NCI-H1092 treated with DMSO at 0.1 percent for 48 hours (cell line): ENCODE results near the gene OTULIN.

ENCODE experiments used
- DNase-seq: peaks from one replicate; lab custom pipeline; 2025; lab: John Stamatoyannopoulos, UW

OTULIN gene

DNA sequence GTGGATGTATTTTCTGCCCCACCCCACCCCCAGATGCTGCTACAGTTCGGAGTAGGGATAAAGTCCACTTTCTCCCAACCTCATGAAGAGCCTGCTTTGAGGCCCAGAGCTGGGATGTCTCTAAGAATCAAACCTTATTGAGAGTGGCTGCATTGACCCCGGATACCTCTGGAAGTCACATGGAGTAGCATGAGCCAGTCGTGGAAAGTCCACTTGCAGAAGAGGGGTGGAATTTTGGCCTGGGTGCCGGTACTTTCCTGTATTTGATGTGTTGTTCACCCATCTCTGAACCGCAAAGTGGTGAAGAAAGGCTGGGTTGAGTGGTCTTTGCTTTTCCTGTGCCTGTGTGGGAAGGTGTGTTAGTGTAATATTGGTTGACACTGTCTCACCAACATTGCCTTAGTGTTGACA lies 3.7 kb downstream of the OTULIN start:
- DNase-seq = no peak

DNA sequence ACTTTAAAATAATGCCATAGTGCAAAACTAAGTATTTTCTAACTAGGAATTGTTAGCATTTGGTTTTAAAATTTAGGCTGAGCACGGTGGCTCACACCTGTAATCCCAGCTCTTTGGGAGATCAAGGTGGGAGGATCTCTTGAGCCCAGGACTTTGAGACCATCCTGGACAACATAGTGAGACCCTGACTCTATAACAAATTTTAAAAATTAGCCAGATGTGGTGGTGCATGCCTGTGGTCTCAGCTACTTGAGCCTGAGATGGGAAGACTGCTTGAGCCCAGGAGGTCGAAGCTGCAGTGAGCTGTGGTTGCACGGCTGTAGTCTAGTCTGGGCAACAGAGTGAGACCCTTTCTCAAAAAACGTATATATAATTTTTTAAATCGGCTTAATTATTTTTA lies 4.9 kb downstream of the OTULIN start:
- DNase-seq = no peak

DNA sequence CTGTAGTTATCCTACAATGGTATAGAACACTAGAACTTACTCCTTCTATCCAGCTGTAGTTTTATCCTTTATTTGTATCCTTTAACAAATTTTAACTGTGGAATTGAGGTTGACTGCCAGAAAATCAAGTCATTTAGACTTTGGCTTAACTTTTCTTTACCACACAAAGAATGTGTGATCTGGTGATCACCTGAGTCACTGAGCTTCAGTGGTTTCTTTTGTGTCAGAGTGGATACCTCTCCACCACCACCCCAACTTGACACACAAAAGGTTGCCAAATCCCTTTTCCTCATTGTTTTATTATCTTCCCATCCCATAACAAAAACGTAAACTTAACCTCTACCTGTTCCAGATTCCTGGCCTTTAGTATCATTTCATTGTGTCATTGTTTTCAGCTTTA lies 5.5 kb downstream of the OTULIN start:
- no peak for DNase-seq

DNA sequence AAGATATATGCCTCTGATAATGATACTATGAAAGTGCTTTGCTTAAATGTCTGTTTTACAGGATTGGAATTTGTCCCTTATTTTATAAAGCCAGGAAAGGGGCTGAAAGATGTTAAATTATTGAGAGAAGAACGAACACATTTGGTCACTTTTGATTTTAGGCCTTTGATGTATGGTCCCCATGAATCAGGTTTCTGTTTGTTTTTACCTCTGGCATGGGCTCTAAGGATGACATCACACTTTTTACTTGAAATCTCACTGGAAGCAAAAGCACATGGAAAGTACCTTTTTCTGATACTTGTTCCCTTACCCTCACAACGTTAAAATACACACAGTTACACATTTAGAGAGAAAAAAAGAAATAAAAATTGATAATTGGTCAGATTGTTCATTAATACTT lies 6.9 kb downstream of the OTULIN start:
- DNase-seq = no peak

DNA sequence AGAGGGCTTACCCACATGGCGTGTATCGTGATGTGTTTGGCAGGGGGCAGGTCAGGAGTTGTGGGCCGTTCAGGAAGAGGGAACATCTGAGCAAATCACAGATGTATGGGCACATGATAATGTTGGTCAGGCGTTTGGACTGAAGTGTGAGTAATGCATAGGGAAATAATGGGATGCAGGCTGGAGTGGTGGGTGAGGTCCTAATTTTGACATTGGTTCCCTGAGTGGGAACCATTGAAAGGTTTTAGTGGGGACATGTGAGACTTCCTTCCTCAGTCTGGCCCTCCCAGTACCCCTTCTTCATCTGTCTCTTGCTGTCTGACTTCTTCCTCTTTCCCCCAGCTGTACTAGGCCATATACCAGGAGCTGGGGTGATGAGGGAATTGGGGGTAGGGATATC lies 7.6 kb downstream of the OTULIN start:
- DNase-seq = no peak

DNA sequence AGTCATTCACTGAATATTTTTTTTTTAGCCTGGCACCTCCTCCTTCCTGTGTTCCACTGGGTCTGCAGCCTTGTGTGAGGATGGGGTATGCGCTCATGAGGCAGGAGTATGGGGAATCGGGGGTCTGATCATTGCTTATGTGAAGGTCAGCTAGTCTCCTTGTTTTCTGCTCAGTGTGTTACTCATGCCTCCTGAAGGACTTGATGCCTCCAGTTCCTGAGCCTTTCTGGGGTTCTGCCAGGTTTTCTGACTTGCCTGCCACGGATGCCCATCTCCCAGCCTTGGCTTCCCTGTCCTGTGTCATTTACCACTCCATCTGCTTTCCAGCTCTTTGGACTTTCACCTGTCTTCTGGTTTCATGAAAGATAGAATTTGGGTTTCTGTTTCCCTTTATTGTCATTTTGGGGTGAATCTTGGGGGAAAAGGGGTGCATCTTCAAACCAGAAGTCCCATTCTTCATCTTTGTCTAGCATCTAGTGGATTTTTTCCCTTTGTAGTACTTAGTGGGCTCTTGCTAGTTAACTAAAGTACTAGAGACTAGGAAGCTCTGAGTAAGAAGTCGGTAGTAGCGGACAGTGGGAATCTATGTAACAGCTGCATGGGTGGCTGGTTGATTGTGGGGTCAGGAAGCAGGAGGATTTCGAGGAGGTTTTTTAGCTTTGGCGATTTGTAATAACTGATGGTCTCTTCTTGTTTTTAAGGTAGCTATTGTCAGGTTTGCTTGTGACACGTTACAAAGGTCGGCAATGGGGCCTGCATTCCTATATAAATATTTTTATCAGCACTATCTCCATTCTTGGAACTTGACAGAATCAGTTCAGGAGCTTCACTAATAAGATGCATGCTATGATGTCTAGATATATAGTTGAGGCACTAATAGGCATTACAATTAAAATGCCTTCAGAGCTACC lies 8.2 kb downstream of the OTULIN start:
- no peak for DNase-seq

DNA sequence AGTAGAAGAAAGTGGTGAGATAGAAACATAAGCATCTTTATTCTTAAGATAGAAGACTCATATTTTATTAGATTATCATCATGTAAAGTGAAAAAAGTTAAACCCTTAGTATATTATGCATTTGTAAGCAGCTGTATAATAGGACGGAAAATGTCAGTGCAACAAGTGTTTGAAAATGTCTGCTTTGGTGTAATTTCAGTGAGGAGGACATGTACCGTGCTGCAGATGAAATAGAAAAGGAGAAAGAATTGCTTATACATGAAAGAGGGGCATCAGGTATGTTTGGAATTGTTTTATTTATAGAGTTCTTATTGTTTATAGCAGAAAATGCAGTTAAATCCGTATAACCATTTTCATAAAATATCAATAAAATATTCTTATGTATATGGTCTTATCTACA lies 8.9 kb downstream of the OTULIN start:
- no peak for DNase-seq

DNA sequence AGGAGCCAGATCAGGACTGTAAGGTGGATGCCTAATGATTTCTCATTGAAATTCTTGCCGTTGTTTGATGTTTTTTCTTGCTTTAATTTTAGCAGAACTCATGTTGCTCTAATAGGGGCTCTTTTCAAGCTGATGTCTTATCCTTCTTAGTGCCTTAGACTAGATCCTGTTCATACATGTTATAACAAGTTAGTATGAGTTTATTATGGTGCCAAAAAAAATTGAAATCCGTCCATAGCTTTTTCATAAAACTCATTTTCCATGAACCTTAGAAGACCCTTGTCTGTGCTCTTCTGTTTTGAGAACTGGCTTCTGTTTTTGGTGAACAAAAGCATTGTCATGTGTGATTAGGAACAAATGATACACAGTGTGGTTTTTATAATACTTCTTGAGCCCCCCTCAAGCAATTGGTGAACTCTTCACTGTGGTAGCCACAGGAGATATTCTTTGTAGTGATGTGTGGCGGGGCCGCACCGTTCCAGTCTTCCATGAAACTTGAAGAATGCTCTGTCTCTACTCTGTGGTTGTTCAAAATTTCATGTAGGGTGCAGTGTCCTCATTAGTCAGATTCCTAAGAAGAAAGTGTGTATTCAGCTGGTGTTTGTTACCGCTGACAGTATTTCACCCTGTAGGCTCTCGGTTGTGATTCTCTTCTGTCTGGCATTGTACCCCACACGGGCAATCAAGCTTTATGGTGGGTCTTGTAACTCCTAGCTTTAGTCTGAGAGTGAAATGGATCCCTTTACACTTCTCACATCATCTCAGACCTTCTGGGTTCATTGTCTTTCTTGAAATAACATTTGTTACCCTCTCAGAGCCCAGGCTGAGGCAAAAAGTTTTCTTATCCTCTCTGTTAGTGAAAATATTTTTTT lies 10.7 kb downstream of the OTULIN start:
- DNase-seq = no peak

DNA sequence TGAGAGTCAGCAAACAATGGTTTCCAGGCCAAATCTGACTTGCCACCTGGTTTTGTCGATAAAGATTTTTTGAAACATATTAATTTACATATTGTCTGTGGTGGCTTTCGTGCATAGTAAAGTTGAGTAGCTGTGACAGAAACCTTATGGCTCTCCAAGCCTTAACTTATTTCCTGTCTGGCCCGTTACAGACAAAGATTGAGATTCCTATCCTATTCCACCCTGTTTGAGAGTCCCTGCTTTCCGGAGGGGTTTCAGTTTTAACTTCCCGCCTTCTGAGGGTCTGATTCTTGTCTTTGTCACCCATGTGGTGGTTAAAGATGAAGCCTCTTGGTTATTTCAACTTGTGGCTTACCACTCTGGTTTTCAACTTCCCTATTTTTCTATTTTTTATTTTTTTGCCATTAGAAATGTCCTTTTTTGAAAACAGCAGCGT lies 11.4 kb downstream of the OTULIN start:
- no peak for DNase-seq

DNA sequence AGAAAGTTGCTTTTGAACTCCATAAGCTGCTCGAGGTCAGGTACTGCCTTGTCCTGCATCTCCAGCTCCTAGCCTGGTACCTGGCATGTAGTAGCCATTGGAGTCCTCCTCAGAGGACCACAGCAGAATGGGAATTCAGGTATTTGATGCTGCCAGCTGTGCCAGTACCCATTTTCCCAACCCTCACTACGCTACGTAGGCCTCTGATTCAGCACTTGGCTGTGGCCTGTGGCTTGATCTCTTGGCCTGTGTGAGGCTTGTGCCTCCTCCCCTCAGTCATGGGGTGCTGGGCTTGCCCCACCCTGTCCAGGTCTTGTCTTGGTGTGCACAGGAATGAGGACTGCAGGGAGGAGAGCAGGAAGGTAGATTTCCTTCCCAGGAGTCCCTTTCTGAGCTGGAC lies 11.8 kb downstream of the OTULIN start:
- DNase-seq = no peak

DNA sequence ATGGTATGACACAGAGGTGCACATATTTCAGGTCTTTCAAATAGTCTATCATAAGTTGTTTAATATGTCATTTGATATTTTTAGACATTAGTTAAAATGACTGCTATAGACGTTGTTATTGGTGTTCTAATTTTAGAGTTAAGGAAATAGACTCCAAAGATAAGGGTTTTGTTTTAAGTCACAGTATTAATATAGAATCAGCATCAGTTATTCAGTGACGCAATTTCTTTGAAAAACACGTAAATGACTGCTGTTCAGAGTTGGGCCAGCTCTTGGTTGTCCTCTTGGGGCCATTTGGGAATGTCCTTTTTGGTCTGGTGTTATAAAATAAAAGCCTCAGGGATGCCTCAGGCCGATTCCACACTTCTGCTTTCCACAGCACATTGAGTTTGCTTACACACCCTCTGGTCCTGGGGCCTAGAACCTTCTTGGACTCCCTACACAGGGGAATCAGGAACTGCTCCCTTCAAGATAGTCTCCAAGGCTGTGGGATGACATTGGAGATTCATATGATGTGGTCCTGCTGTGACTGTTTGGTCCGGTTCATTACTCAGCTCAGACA lies 14.3 kb downstream of the OTULIN start:
- no peak for DNase-seq

DNA sequence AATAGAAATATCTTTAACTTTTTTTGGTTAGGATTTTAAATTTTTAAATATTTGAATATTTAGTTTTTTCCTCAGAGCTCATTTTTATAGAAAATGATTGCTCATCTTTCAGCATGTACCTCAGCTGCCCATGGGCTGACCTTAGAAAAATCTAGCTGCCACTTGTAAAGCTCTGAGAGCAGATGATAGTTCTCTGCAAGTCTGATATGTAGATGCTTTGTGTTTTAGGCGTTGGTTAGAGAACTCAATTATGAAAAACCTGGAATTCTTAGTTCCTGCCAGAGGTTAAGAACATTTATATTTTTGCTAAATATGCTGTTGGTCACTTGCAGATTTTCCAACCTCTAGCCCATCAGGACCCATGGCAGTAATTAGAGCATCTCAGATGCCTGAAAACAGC lies 15.1 kb downstream of the OTULIN start:
- no peak for DNase-seq

DNA sequence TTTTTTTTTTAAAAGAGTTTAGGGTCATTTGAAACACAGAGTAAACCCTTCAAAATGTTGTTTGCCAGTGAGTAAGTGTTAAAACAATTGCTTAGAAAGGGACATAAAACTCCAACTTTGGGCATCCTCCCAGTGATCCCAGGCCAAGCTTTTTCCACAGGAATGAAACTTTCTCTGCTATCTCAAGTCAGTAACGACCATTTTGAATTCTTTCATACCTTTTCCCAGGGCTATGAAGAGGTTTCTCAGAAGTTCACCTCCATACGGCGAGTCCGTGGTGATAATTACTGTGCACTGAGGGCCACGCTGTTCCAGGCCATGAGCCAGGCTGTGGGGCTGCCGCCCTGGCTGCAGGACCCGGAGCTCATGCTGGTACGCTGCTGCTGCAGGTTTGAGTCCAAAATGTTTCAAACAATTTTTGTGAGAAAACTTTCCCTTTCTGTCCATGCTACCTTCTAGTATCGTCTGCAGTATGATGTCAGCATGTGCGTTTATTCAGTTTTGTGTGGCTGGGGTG lies 16.8 kb downstream of the OTULIN start:
- DNase-seq = no peak

DNA sequence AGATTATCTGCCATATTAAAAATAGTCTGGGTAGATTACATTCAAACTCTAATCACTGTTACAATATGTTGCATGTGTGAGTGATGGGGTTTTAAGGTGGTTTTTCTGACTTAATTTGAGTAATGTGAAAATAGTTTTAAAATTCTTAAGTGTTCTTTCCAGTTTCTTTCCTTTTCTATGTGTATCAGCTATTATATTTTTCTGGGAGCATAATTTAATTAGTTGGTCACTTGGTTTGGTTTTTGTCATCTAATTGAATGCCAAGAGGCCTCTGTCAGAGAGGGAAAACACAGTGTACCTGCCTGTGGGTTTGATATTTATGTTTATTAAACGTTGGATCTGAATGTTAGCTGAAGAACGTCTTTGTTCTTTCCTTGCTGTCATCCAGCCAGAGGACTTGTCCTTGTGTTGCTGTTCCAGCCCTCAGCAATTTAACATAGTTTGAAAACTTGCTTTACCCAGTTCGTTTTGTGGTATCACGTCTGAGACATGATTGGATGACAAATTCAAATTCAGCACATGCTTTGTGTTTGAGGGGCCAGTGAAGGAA lies 19.5 kb downstream of the OTULIN start:
- DNase-seq = no peak

DNA sequence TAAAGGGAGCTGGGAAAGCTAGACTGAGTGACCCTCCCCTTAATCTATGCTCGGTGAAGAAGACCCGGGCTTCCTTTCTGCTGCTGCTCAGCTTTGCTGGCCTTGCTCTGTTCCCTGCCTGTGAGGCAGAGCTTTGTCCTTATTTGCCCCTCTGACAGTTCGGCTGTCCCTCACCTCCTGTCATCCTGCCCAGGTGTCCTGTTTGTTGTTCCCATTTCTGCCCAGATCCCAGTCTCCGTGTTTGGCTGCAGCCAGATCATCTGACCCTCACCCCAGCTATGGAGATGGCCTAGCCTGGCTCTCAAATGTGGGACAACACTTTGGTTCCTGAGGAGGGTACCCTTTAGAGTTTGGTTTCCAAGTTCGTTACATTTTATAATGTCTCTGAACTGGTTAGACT lies 20.2 kb downstream of the OTULIN start:
- no peak for DNase-seq

DNA sequence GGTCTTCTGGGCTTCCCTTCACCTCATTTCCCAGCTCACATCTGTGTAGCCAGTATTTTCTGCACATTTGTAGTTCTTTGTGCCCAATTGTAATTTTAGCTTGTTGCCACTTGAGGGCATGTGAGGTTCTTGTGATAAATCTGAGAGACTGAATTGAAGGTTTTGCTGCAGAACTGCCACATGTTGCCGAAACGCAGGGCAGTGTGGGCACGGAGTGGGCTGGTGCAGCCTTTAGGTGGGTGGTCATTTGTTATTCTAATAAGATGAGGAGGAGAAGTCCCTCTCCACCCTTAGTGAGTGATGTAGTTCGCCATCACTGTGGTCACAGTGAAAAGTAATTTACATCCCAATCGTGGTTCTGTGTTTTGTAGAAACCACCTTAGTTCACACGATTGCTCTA lies 21.2 kb downstream of the OTULIN start:
- peak; percentile 25 for DNase-seq

DNA sequence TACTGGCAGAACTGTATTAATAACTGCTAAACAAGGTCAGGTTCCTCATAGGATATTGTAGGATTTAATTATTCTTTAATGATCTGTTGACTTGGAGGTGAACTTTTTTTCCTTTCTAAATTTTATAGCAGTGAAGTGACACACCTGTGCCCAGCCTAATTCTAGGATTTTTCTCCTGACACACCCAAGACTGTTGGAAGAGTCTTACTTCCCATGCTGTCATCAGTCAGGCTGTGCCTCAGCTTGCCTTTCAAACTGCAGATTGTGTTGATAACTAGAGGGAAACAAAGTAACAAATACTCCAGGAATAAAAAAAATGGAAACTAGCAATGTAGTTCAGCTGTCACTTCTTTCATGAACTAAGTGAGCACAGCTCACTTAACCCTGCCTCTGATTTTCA lies 22.0 kb downstream of the OTULIN start:
- no peak for DNase-seq

DNA sequence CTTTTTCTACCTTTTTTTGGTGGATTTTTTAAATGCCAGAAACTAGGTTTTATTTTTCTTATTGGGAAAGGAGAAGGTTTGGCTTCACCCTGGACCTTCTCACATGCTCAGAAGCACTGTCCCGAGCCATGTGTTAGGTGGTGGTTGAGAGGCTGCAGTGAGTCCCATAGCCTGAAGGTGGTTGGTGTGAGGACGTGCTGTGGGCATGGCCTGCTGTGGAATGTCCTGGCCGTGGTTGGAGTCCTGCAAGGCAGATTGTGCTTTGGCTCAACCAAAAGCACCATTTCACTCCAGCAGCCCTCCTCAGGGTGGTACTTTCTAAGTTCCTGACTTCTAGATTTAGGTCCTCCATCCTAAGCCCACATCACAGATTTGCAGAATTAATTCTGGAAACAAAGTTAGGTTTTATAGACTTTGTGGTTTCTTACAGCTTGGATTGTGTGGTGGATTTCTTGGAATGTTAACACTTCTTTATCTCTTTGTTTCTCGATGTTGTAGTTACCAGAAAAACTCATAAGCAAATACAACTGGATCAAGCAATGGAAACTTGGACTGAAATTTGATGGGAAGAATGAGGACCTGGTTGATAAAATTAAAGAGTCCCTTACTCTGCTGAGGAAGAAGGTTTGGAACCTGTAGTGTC lies 22.6 kb downstream of the OTULIN start:
- no peak for DNase-seq

DNA sequence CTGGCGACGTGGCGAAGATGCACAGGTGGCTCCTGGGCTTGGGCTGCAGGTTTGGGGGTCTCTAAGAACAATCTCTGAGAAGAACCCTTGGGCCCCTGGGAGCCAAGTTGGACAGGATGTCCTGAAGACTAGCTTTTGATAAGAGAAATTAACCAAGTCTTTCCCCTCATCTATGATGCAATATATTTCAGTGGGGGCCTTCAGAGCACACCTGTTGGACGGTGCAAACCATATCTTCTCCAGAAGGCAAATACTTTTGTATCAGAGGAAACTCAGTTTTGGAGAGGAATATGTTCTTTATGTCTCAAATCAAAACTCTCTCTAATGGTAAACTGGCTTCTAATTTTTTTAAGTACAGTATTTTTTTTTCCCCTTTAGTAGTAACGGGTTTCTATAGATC lies 28.6 kb downstream of the OTULIN start:
- no peak for DNase-seq

DNA sequence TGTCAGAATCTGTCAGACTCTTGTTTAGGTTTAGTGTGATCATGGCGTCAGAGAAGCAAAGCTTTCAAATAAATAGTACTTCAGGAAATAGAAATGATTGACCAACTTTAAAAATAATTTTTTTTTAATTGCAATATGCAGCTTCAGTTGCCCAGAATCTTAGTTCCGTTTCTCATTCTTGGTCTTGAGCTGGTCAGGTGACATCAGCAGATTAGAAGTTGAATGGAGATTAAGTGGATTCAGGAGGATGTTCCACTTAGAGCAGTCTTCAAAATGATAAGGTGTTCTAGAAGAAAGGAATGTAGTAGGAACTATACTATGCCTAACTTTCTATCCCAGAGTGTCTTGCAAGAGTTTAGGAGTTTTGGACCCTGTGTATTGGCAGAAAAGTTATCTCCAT lies 30.6 kb downstream of the OTULIN start:
- no peak for DNase-seq

DNA sequence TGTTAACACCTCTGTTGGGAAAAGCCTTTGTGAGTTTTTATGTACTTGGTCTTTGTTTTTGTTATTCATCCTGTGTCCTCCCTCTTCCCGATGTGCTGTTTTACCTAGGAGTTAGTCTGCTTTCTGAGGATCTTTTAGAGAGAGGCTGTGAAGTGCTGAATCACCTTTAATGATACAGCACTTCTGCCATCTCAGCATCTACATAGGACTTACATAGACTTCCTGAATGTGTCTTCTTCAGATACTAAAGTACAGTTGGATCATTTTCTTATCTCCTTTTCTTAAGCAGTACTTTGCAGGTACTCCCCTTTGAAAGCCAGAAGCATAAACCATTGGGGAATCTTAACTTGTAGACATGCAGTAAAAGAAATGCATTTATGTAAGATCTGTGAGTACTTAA lies 31.5 kb downstream of the OTULIN start:
- no peak for DNase-seq

DNA sequence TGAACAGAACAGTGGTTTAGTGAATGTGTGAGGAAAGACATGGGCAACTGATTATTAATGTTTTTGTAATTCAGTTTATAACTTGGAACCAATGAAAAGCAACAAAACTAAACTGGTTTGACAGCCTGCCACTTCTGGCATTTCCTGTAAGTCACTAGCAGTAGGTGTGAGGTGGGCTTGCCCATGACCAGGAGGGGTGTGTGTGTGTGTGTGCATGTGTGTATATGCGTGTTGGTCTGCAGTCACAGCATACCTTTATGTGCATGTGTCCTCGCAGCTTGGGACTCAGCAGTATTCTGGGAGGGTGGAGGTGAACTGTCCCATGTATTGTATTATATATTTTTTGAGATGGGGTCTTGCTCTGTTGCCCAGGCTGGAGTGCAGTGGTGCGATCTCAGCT lies 32.3 kb downstream of the OTULIN start:
- DNase-seq = no peak
